GM19397 (cell line): ENCODE results near the gene ABHD14A.
A peak's percentile ranks its signal among the peaks of the same experiment; 100 is the strongest.

Experiments
- ATAC-seq: cut with Tn5 transposase; IDR thresholded peaks from one replicate; pipeline ENCODE4 v1.9.1; 2021; ENCODE audit warnings: mild to moderate bottlenecking, moderate library complexity; ENCODE audit not compliant: unreplicated experiment

ABHD14A gene

GRCh38 chr3:51940648-51941462, 34.0 kb upstream of the ABHD14A start:
- ATAC-seq = no peak

- no peak for ATAC-seq
Measured at GRCh38 chr3:51941463-51941797, 33.4 kb upstream of the ABHD14A start.

DNA sequence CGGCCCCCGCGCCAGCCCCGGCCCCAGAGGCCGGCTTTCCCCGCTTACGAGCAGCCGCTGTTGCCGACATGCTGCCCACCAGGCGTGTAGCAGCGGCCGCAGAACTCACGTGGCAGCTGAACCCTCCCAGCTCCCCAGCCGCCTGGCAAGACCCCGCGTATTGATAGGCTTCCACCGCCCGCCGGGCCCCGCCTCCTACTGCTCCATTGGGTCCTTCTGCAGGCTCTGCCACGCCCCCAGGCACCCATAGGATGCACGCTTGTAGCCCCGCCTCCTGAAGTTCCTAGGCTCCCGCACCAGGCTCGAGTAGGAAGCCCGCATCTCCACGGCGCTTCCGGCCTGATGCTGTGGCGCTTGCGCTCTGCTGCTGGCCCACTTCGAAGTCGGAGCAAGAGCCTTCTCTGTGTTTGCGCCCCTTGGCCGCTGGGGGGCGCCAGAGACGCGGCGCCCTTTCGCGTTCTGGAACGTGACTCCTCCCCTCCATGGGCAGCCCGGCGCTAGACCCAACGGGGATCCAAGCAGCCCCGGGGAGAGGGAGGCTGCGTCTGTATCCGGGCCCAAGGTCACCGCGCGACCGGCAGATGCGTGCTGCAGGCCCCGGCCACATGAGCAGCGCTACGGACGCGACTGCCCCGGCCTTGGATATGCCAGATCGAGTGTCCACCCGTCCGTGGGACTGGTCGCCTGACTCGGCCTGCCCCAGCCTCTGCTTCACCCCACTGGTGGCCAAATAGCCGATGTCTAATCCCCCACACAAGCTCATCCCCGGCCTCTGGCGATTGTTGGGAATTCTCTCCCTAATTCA, 32.9 kb upstream of the ABHD14A start, which contains the start of the genes PARP3 and RRP9:
TSS of gene PARP3 (plus strand) at position 566 of the 805 bp plus-strand sequence. CDS start 993 bp downstream, outside the sequence.
TSS of gene RRP9 (minus strand) at position 107 of the 805 bp plus-strand sequence. CDS start at position 70, 37 bp downstream.
- peak; percentile 85 for ATAC-seq

- ATAC-seq = no peak
Measured at GRCh38 chr3:51942603-51943450, 32.0 kb upstream of the ABHD14A start.

DNA sequence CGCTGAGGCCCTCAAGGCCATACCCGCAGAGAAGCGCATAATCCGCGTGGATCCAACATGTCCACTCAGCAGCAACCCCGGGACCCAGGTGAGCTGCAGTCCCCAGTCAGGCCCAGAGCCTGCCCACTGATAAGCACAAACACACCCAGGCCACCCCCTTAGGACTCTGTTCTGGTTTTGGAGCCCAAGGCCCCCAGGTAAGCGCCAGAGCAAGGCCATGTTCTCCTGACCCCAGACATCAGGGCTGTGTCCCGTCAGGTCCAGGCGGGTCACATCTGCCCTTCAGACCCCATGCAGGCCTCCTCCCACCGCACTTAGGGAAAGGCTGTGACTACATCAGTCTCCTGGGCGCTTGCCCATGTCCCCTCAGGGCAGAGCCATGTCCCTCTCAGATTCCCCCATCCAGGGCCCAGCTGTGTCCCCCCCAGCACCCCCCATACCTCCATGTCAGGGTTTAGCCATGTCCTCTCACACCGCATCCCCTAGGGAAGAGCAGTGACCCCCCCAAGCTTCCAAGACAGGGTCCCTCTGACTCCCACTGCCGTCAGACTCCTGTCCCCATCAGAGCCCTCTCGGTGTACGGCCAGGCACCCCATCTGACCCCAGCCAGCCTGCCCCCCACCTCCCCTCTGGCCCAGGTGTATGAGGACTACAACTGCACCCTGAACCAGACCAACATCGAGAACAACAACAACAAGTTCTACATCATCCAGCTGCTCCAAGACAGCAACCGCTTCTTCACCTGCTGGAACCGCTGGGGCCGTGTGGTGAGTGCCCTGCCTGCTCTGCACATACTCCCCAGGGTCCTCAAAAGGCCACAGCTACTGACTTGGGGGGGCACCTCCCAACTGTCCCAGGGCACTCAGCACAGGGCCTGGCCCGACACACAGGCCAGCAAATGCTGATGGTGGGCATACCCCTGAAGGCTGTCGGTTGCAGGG, 31.1 kb upstream of the ABHD14A start:
- ATAC-seq = no peak

GRCh38 chr3:51944451-51945021, 30.3 kb upstream of the ABHD14A start:
- ATAC-seq = no peak

DNA sequence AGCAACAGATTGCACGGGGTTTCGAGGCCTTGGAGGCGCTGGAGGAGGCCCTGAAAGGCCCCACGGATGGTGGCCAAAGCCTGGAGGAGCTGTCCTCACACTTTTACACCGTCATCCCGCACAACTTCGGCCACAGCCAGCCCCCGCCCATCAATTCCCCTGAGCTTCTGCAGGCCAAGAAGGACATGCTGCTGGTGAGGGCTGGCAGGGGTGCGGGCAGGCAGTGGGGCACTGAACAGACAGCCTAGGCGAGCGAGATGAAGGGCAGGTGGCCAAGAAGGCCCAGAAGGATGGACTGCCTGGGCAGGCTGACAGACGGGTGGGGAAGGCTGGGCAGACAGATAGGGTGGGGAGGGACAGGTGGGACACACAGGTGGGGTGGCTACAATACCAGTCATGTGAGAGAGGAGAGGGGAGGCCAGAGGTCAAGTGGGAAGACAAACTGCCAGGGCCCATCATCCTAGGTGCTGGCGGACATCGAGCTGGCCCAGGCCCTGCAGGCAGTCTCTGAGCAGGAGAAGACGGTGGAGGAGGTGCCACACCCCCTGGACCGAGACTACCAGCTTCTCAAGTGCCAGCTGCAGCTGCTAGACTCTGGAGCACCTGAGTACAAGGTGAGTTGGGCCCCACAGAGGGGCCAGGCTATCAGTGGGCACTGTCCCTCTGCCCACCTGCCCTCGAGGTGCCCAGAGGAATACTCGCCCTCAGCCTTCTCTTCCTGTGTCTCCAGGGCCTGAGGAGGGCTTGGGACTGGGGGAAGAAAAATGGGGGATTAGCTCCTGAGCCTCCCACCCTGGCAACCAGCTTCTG, 29.6 kb upstream of the ABHD14A start:
- ATAC-seq = no peak

DNA sequence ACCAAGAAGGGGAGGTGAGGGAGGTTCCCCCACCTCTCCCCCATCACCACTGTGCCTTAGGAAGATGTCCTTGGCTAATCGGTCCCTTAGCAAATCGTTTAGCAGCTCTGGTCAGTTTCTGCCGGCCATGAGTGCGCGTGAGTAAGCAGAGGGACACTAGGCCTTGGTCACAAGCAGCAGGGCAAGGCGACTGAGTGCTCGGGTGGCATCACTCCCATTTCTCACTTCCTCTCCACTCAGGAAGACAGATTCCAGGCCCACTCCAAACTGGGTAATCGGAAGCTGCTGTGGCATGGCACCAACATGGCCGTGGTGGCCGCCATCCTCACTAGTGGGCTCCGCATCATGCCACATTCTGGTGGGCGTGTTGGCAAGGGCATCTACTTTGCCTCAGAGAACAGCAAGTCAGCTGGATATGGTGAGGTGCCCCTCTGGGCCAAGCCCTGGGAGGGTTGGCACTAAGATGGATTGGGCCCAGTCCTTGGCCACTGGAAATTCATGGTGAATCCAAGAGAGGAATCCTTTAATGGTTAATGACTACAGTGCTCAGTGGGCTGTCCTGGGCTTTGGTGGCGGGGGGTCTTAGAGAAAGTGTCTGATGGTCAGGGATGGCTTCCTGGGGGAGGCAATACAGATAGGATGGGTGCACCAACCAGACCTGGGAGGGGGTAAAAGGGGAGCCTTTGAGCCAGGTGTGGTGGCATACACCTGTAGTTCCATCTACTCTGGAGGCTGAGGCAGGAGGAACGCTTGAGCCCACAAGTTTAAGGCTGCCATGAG, 28.7 kb upstream of the ABHD14A start:
- ATAC-seq = no peak

GRCh38 chr3:51946796-51947195, 28.1 kb upstream of the ABHD14A start:
- ATAC-seq = no peak

- no peak for ATAC-seq
Measured at GRCh38 chr3:51947215-51947900, 27.5 kb upstream of the ABHD14A start.

DNA sequence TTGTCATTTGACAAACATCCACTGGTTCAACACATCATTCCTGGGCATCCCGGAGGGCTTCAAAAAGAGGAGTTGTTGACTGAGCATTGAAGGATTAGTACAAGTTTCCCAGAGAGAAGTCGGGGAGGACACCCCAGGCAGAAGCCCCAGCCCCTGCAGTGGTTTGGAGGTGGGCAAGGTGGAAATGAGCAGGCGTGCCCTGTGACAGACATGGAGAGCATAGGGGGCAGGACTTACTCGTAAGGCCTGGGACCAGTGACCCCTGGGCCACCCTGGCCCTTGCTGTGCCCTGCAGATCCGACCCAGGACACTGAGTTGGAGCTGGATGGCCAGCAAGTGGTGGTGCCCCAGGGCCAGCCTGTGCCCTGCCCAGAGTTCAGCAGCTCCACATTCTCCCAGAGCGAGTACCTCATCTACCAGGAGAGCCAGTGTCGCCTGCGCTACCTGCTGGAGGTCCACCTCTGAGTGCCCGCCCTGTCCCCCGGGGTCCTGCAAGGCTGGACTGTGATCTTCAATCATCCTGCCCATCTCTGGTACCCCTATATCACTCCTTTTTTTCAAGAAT, 26.8 kb upstream of the ABHD14A start:
- ATAC-seq = no peak

DNA sequence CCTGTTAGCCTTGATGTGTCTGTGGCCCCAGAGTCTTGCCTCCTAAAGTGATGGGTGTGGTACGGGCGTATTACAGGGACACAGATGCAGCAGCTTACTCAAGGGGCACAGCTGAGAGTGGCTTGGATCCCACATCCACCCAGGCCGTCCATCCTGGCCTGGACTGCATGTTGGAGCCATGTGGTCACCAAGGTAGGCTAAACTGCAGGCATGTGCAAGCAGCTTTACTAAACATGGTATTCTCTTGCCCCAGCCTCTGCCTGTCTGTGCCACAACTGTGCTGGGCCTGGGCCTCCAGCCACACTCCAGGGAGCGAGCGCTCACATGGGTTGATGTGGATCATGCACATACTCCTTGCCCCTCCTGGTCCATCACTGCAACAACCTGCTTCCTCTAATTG, 25.7 kb upstream of the ABHD14A start:
- no peak for ATAC-seq

DNA sequence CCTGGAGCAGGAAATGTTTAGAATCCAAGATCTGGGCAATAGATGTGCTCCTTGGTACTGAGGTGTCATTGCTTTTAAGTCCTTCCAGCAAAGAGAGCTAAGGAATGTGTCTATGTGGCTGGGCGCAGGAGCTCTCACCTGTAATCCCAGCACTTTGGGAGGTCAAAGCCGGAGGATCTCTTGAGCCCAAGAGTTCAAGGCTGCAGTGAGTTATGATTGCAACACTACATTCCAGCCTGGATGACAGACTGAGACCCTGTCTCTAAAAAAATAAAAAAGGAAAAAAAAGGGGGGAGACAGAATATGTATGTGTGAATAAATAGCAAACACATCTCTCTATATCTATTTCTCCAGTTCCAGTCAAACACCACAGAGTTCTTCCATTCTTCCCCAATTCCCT, 24.0 kb upstream of the ABHD14A start:
- ATAC-seq = no peak

DNA sequence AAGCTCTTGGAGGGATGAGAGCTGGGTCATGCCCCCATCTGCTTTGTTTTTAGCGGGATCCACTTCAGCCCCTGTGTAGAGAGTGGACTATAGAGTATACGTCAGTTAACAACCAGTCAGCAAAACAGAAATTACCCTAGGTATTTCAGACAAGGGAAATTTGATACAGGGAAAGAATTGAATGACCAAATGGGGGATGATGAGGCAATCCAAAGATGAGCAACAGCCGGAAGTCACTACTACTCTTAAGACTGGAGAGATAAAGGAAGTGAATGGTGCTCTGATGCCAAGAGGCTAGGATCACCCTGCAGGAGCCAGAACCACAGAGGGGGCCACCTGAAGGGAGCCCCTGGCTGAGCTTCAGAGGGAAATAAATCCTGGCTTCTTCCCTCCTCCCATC, 21.4 kb upstream of the ABHD14A start:
- no peak for ATAC-seq

GRCh38 chr3:51954105-51954504, 20.8 kb upstream of the ABHD14A start:
- no peak for ATAC-seq

DNA sequence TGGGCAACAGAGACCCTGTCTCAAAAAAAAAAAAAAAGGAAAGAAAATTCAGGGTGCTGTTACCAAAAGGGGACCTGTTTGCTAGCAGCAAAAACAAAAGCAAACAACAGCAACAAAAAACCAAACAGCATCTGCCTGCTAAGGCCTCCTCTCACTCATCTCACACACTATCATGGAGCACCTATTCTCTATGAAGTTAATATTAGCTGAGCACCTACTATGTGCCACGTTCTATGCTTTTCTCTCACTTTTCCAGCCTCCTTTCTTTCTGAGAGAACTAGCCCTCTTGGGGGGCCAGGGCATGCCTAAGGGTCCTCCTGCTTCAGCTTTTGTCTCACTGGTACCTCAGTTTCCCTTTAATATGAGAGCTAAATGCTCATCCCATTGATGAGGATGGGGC, 20.2 kb upstream of the ABHD14A start:
- no peak for ATAC-seq
